GM12878 (cell line): ENCODE data around the gene ZNF827. TPM values are rescaled to one million over a fixed set of nuclear protein-coding genes. Genes with fewer than 3 reads are reported as not detected.

ENCODE experiments used
- ATAC-seq: fragments of 200-7000 bp; cut with Tn5 transposase; 3 replicates; pipeline ENCODE4 v1.9.1; 2020; ENCODE audit warnings: mild to moderate bottlenecking, moderate library complexity
- BruUV-seq: library from RNA; stranded (reverse); fragments of 400-500 nt; replicated peaks from 2 replicates; lab custom pipeline; 2021; lab: Mats Ljungman, UMichigan
- CTCF ChIA-PET: fragments of 300-600 bp; sonication (Branson Sonifier 250); formaldehyde crosslinking; extraction: SDS; loops from one replicate; lab custom pipeline; 2021; ENCODE audit warnings: inconsistent platforms; lab: Yijun Ruan, JAX
- POLR2A ChIA-PET: fragments of 350-600 bp; formaldehyde crosslinking; extraction: SDS; loops from one replicate; lab custom pipeline; 2021; ENCODE audit warnings: inconsistent platforms; lab: Charles Lee
- RAD21 ChIA-PET: fragments of 300-600 bp; sonication (Branson Sonifier 250); formaldehyde crosslinking; loops from one replicate; lab custom pipeline; 2023; ENCODE audit warnings: antibody characterized with exemption; ENCODE audit not compliant: unreplicated experiment; lab: Charles Lee
- SMC1A ChIA-PET: fragments of 300-600 bp; sonication (Branson Sonifier 250); formaldehyde crosslinking; loops from one replicate; lab custom pipeline; 2023; ENCODE audit not compliant: unreplicated experiment, uncharacterized antibody; lab: Charles Lee
- DNase-seq: peaks from one replicate; pipeline ENCODE4 v3.0.0-alpha.2; 2011; ENCODE audit warnings: low read depth, low spot score
- FAIRE-seq: peaks from 3 replicates; lab custom pipeline; 2011; peaks lifted over from hg19 to GRCh38; lab: Jason Lieb, UNC
- H2AFZ ChIP-seq: 2 replicates; pipeline ENCODE4 v1.6.0; 2011; ENCODE audit warnings: low read depth, low read length, control low read depth; ENCODE audit not compliant: control insufficient read depth
- H3K27ac ChIP-seq: 2 replicates; pipeline ENCODE4 v1.5.1; 2011; ENCODE audit warnings: control low read depth; ENCODE audit not compliant: control insufficient read depth, insufficient read depth
- H3K27me3 ChIP-seq, 2 experiments: replicated peaks in 1 of 2; 2 replicates each; pipeline versions ENCODE4 v1.6.0 to v1.6.1; 2011; ENCODE audit warnings: low read length in 1 of 2; ENCODE audit not compliant: control insufficient read depth in 2 of 2, insufficient read depth in 2 of 2
- H3K36me3 ChIP-seq, 2 experiments: 2 replicates each; pipeline ENCODE4 v1.5.1; 2011; ENCODE audit warnings: low read length in 1 of 2; ENCODE audit not compliant: control insufficient read depth in 2 of 2, insufficient read depth in 2 of 2
- H3K4me1 ChIP-seq: 2 replicates; pipeline ENCODE4 v1.6.1; 2011; ENCODE audit warnings: mild to moderate bottlenecking, low read length, moderate library complexity, mixed read lengths; ENCODE audit not compliant: control insufficient read depth, insufficient read depth
- H3K4me2 ChIP-seq: 2 replicates; pipeline ENCODE4 v1.6.0; 2011; ENCODE audit warnings: control low read depth; ENCODE audit not compliant: control insufficient read depth, insufficient read depth
- H3K4me3 ChIP-seq: fragments of 200-600 bp; sonication (generic); 2 replicates; pipeline ENCODE4 v1.5.1; 2016
- H3K79me2 ChIP-seq: 2 replicates; pipeline ENCODE4 v1.6.0; 2011; ENCODE audit warnings: low read length; ENCODE audit not compliant: control insufficient read depth, insufficient read depth
- H3K9ac ChIP-seq: 2 replicates; pipeline ENCODE4 v1.8.0; 2011; ENCODE audit warnings: low read length, control low read depth, mixed read lengths; ENCODE audit not compliant: control insufficient read depth, insufficient read depth
- H3K9me3 ChIP-seq: replicated peaks from 3 replicates; pipeline ENCODE4 v1.5.1; 2011; ENCODE audit warnings: mild to moderate bottlenecking, low read length; ENCODE audit not compliant: control insufficient read depth, insufficient read depth
- H4K20me1 ChIP-seq: 2 replicates; pipeline ENCODE4 v1.6.0; 2011; ENCODE audit not compliant: control insufficient read depth, insufficient read depth
- HDAC6 ChIP-seq: fragments of 200-600 bp; sonication (generic); IDR thresholded peaks from one replicate; pipeline ENCODE4 v1.8.0; 2017; ENCODE audit warnings: antibody characterized with exemption; ENCODE audit not compliant: unreplicated experiment
- LARP7 ChIP-seq: fragments of 450-650 bp; IDR thresholded peaks from 2 replicates; pipeline ENCODE4 v1.6.1; 2017; ENCODE audit warnings: mild to moderate bottlenecking
- MXI1 ChIP-seq: fragments of 150-350 bp; IDR thresholded peaks from 2 replicates; pipeline ENCODE4 v1.6.1; 2011; ENCODE audit warnings: low read depth, mild to moderate bottlenecking, inconsistent platforms, low read length, improper control_type of control experiment
- MYB ChIP-seq: fragments of 150-350 bp; IDR thresholded peaks from 2 replicates; pipeline ENCODE4 v1.6.1; 2014; ENCODE audit warnings: mild to moderate bottlenecking, low read depth, low read length, borderline replicate concordance
- NFXL1 ChIP-seq: fragments of 450-650 bp; IDR thresholded peaks from 2 replicates; pipeline ENCODE4 v1.6.1; 2017; ENCODE audit warnings: antibody characterized with exemption, mild to moderate bottlenecking, borderline replicate concordance
- NRF1 ChIP-seq: conservative IDR thresholded peaks from 2 replicates; pipeline ENCODE4 v1.6.1; 2011; ENCODE audit warnings: mild to moderate bottlenecking, low read depth, low read length, improper control_type of control experiment
- SMAD1 ChIP-seq: fragments of 450-650 bp; IDR thresholded peaks from 2 replicates; pipeline ENCODE4 v1.6.1; 2018; ENCODE audit warnings: mild to moderate bottlenecking, low read depth; ENCODE audit not compliant: partially characterized antibody
- SREBF2 ChIP-seq: IDR thresholded peaks from 2 replicates; pipeline ENCODE4 v1.6.1; 2012; ENCODE audit warnings: mild to moderate bottlenecking, low read length
- TCF12 ChIP-seq: IDR thresholded peaks from 2 replicates; pipeline ENCODE4 v1.6.1; 2011; ENCODE audit warnings: low read depth, mild to moderate bottlenecking, low read length
- ZBED1 ChIP-seq: IDR thresholded peaks from 2 replicates; pipeline ENCODE4 v1.6.1; 2016; ENCODE audit warnings: borderline replicate concordance
- WGBS: methylation state at CpG from one replicate; pipeline ENCODE4 v1.1.6; 2016; ENCODE audit warnings: low lambda C conversion rate; ENCODE audit not compliant: insufficient replicate concordance, insufficient coverage; ENCODE audit errors: missing lambda C conversion rate; 5-methylcytosine and 5-hydroxymethylcytosine counted together
- in situ Hi-C: fragments of 300-500 bp; cut with MboI; formaldehyde crosslinking; loops from 9 replicates; pipeline ENCODE4 v1.14.3; 2018; ENCODE audit warnings: mixed read lengths
- intact Hi-C: fragments of 100-400 bp; cut with micrococcal nuclease; formaldehyde crosslinking; loops from one replicate; pipeline ENCODE4 v1.14.2; 2022; ENCODE audit not compliant: unreplicated experiment
- polyA plus RNA-seq, 11 experiments: library from polyadenylated mRNA; depleted of rRNA in 4 of 11; unstranded in 6 of 11; stranded (reverse) in 5 of 11; fragments of >200 nt; fragmentation: Nextera tagmentation in 4 of 11; fragmentation: Illumina TruSeq in 1 of 11; extraction: Ambion mirVana in 4 of 11; extraction: Trizol in 1 of 11; gene quantifications; 1 replicate in 1 of 11; 2 replicates in 10 of 11; pipeline versions ENCODE4 v1.2.1 to v1.2.3, GENCODE V29; 2011 to 2016; ENCODE audit warnings: inconsistent platforms in 2 of 11, missing spikeins in 2 of 11, low read depth in 1 of 11
- total RNA-seq, 4 experiments: library from RNA; depleted of rRNA in 3 of 4; stranded (reverse); fragments of >200 nt in 3 of 4; fragmentation: Illumina TruSeq in 1 of 4; extraction: Trizol in 1 of 4; gene quantifications; 2 replicates each; pipeline versions ENCODE4 v1.2.1 to v1.2.3, GENCODE V29; 2013 to 2021
- TF ChIP-seq, protein P1 (sequence below): IDR thresholded peaks from 2 replicates; pipeline ENCODE4 v1.6.1; 2011; ENCODE audit warnings: low read depth, mild to moderate bottlenecking, low read length, moderate library complexity, borderline replicate concordance; ENCODE audit errors: extremely low read depth

The ZNF827 gene
- total and polyA plus RNA-seq, 10 of the 15 experiments (the other 5 are each of a cell fraction or from before 2014, with no cell fraction given) = 3.8 to 31.5 (median 13.6) TPM

DNA sequence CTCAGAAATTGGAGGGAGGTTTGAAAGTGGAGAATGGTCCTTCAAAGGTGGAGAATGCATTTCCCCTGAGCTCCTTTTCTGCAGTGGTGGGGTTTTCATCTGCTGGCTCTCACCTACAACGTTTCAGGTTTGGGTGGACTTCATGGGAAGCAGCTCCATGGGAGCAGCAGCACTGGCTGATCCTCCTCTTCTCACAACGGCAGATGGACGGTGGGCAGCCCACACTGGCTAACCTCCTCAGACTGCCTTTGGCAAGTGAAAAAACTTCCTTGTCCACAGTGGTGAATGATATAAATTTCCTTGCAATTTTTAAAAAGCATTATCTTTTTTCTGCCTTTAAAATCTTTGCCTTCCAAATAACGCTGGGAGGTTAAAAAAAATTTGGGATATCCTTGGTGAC lies 93.5 kb downstream of the ZNF827 start:
- Histone ChIP-seq H3K79me2 (no peaks in the 10 kb centered on the region), H2AFZ (no peak overlapping the region), H3K27ac (no peak overlapping the region), H3K4me1 (peaks cover 2% of the 10 kb centered on the region; the same call in 1 of the 2 replicates), H3K4me2 (no peak overlapping the region)
- in situ Hi-C loops = no loop called here
- 98% methylated on average over 4 of the region's 4 CpGs for WGBS
- intact Hi-C loops = no loop called here
- POLR2A ChIA-PET = no interaction called here
- RAD21 ChIA-PET = no interaction called here
- DNase-seq = no peak
- BruUV-seq = no TSS peak
- SMC1A ChIA-PET = interaction anchor here (0.7 to 0.9 kb wide), 2 partner anchors 16 to 83 kb away, joined by 3 to 4 read pairs; no protein-coding TSS in a partner anchor
- TF ChIP-seq, protein P1, sequence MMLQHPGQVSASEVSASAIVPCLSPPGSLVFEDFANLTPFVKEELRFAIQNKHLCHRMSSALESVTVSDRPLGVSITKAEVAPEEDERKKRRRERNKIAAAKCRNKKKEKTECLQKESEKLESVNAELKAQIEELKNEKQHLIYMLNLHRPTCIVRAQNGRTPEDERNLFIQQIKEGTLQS = no peak
- TF ChIP-seq MYB = no peak
- no peak for TF ChIP-seq SMAD1
- TF ChIP-seq LARP7 = no peak
- no peak for TF ChIP-seq MXI1
- no peak for TF ChIP-seq NRF1
- no peak for TF ChIP-seq TCF12
- TF ChIP-seq SREBF2 = no peak
- TF ChIP-seq ZBED1 = no peak
- TF ChIP-seq NFXL1 = no peak
- no peak for TF ChIP-seq HDAC6
- TF ChIP-seq, all 136 proteins: peak for 0
- Histone ChIP-seq H3K27me3 (no peaks in the 10 kb centered on the region), H3K36me3 (peaks cover 8 to 26% of the 10 kb centered on the region in 2 experiments), H3K9ac (no peak overlapping the region), H4K20me1 (no peaks in the 10 kb centered on the region), H3K4me3 (no peak overlapping the region), H3K9me3 (no peaks in the 10 kb centered on the region)
- FAIRE-seq = no peak
- CTCF ChIA-PET = interaction anchor here (1.3 to 1.6 kb wide), 2 partner anchors 15 to 628 kb away, joined by 4 read pairs; no protein-coding TSS in a partner anchor
- ATAC-seq = no peak
